SK-N-SH treated with all-trans-retinoic acid at 6 μM for 48 hours (cell line): ENCODE measurements around the gene POLR1D.

Experiments used
- ATAC-seq: fragments of 200-7000 bp; cut with Tn5 transposase; 3 replicates; pipeline ENCODE4 v1.9.1; 2020; ENCODE audit warnings: mild to moderate bottlenecking, moderate library complexity
- ARNTL ChIP-seq: fragments of 450-650 bp; formaldehyde crosslinking; IDR thresholded peaks from 2 replicates; pipeline ENCODE4 v1.5.0; 2020; ENCODE audit warnings: low read depth, mild to moderate bottlenecking, moderate library complexity, borderline replicate concordance
- CSDC2 ChIP-seq: fragments of 250-450 bp; sonication (Bioruptor Pico); IDR thresholded peaks from 2 replicates; pipeline ENCODE4 v1.5.0; 2020; ENCODE audit warnings: mild to moderate bottlenecking, moderate library complexity
- ESRRG ChIP-seq: fragments of 250-450 bp; sonication (Bioruptor Pico); IDR thresholded peaks from 2 replicates; pipeline ENCODE4 v1.6.1; 2021; ENCODE audit warnings: mild to moderate bottlenecking
- GLIS3 ChIP-seq: fragments of 250-450 bp; sonication (Bioruptor Pico); IDR thresholded peaks from 2 replicates; pipeline ENCODE4 v1.5.0; 2020; ENCODE audit warnings: mild to moderate bottlenecking, moderate library complexity
- ISL1 ChIP-seq: fragments of 250-450 bp; sonication (Bioruptor Pico); IDR thresholded peaks from 2 replicates; pipeline ENCODE4 v2.1.2; 2022; ENCODE audit warnings: mild to moderate bottlenecking, moderate library complexity
- OSR1 ChIP-seq: fragments of 250-450 bp; sonication (Bioruptor Pico); IDR thresholded peaks from 2 replicates; pipeline ENCODE4 v1.8.0; 2022; ENCODE audit warnings: moderate library complexity, mild to moderate bottlenecking, inconsistent platforms
- RARB ChIP-seq: fragments of 250-450 bp; sonication (Bioruptor Pico); IDR thresholded peaks from 2 replicates; pipeline ENCODE4 v1.8.0; 2021; ENCODE audit warnings: mild to moderate bottlenecking, moderate library complexity
- TCF4 ChIP-seq: fragments of 250-450 bp; sonication (Bioruptor Pico); IDR thresholded peaks from 2 replicates; pipeline ENCODE4 v1.8.0; 2021; ENCODE audit warnings: mild to moderate bottlenecking, moderate library complexity, borderline replicate concordance
- TOX ChIP-seq: fragments of 250-450 bp; sonication (Bioruptor Pico); IDR thresholded peaks from 2 replicates; pipeline ENCODE4 v1.8.0; 2021; ENCODE audit warnings: mild to moderate bottlenecking, moderate library complexity, borderline replicate concordance
- ZC3H10 ChIP-seq: fragments of 250-450 bp; sonication (Bioruptor Pico); IDR thresholded peaks from 2 replicates; pipeline ENCODE4 v1.5.1; 2021; ENCODE audit warnings: mild to moderate bottlenecking, moderate library complexity
- ZFP30 ChIP-seq: fragments of 450-650 bp; formaldehyde crosslinking; IDR thresholded peaks from 2 replicates; pipeline ENCODE4 v1.5.0; 2022; ENCODE audit warnings: mild to moderate bottlenecking, moderate library complexity
- ZNF565 ChIP-seq: fragments of 450-650 bp; formaldehyde crosslinking; conservative IDR thresholded peaks from 2 replicates; pipeline ENCODE4 v1.5.0; 2020; ENCODE audit warnings: low read depth, mild to moderate bottlenecking, moderate library complexity
- ZNF70 ChIP-seq: fragments of 450-650 bp; formaldehyde crosslinking; IDR thresholded peaks from 2 replicates; pipeline ENCODE4 v1.5.0; 2020; ENCODE audit warnings: mild to moderate bottlenecking, moderate library complexity
- TF ChIP-seq, protein P1 (sequence below): fragments of 250-450 bp; sonication (Bioruptor Pico); IDR thresholded peaks from 2 replicates; pipeline ENCODE4 v1.5.0; 2020; ENCODE audit warnings: mild to moderate bottlenecking, moderate library complexity
- TF ChIP-seq, protein P2 (sequence below): fragments of 250-450 bp; sonication (Bioruptor Pico); IDR thresholded peaks from 2 replicates; pipeline ENCODE4 v1.8.0; 2021; ENCODE audit warnings: low read depth, mild to moderate bottlenecking, moderate library complexity, borderline replicate concordance
- TF ChIP-seq, protein P3 (sequence below): fragments of 250-450 bp; sonication (Bioruptor Pico); IDR thresholded peaks from 2 replicates; pipeline ENCODE4 v1.5.1; 2020; ENCODE audit warnings: low read depth, mild to moderate bottlenecking, moderate library complexity
- TF ChIP-seq, protein P4 (sequence below): fragments of 250-450 bp; sonication (Bioruptor Pico); IDR thresholded peaks from 2 replicates; pipeline ENCODE4 v1.8.0; 2020; ENCODE audit warnings: mild to moderate bottlenecking, moderate library complexity, borderline replicate concordance

Gene POLR1D

DNA sequence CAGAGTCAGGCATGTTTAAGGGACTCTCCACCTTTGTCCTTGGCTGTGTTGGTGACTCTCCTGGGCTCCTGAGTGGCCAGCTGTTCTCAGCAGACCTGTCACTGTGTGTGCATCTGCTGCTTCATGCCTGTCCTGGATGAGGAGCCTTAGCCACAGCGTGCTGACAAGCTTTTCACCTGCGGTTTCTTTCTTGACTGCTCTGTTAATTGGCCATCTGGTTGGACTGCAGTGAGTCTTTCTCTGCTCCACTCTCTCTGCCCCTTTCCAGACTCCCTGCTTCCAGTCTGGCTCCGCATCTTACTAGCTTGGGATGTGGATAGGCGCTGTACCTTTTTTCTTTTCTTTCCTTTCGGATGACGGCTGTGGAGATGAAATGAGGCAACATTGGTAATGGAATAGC, 38.8 kb downstream of the POLR1D start:
- ATAC-seq = no peak

GRCh38 chr13:27661017-27661416, 39.3 kb downstream of the POLR1D start:
- ATAC-seq = no peak
- TF ChIP-seq ZC3H10 (CRISPR knock-in tag) = no peak
- TF ChIP-seq ZFP30 (CRISPR knock-in tag) = no peak
- TF ChIP-seq, all 23 proteins: peak for 0

More for the DNA sequence above, 38.8 kb downstream of the POLR1D start:
- no peak for TF ChIP-seq ESRRG
- TF ChIP-seq, all 23 proteins: peak for 0

DNA sequence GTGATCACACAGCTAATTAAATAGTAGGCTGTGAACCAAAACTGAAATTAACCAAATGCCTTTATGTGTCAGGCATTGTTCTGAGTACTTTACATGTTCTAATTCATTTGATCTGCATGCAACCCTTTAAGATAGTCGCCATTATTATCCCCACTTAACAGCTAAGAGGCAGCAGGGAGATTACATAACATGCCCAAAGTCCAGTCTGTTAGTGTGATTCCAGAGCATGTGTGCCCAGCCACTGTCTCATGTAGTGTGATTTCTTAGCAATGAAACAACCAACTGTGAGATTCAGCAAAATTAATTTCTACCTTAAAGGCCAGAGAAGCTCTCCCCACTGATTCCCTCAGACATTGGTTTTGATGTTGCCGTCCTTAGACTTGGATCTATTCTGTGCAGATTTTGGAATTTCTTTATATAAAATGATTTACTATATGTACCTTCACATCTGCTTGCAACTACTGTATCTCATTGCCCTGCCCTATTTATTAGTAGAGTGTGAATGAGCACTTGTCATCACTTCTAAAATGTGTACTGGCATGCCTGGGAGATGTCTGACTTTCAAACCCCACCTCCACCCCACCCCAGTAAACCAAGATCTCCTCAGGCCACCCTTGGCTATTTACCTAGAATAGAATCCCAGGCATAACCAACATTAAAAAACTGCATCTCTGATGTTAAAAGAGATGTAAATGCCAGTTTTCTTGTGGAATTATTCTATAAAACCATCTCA, 41.2 kb downstream of the POLR1D start:
- ATAC-seq = no peak
- TF ChIP-seq, protein P1, sequence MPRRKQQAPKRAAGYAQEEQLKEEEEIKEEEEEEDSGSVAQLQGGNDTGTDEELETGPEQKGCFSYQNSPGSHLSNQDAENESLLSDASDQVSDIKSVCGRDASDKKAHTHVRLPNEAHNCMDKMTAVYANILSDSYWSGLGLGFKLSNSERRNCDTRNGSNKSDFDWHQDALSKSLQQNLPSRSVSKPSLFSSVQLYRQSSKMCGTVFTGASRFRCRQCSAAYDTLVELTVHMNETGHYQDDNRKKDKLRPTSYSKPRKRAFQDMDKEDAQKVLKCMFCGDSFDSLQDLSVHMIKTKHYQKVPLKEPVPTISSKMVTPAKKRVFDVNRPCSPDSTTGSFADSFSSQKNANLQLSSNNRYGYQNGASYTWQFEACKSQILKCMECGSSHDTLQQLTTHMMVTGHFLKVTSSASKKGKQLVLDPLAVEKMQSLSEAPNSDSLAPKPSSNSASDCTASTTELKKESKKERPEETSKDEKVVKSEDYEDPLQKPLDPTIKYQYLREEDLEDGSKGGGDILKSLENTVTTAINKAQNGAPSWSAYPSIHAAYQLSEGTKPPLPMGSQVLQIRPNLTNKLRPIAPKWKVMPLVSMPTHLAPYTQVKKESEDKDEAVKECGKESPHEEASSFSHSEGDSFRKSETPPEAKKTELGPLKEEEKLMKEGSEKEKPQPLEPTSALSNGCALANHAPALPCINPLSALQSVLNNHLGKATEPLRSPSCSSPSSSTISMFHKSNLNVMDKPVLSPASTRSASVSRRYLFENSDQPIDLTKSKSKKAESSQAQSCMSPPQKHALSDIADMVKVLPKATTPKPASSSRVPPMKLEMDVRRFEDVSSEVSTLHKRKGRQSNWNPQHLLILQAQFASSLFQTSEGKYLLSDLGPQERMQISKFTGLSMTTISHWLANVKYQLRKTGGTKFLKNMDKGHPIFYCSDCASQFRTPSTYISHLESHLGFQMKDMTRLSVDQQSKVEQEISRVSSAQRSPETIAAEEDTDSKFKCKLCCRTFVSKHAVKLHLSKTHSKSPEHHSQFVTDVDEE = no peak
- TF ChIP-seq ARNTL = no peak
- no peak for TF ChIP-seq RARB (CRISPR knock-in tag)
- TF ChIP-seq CSDC2 (CRISPR knock-in tag) = no peak
- TF ChIP-seq ZC3H10 (CRISPR knock-in tag) = no peak
- TF ChIP-seq ZFP30 (CRISPR knock-in tag) = no peak
- TF ChIP-seq, protein P2, sequence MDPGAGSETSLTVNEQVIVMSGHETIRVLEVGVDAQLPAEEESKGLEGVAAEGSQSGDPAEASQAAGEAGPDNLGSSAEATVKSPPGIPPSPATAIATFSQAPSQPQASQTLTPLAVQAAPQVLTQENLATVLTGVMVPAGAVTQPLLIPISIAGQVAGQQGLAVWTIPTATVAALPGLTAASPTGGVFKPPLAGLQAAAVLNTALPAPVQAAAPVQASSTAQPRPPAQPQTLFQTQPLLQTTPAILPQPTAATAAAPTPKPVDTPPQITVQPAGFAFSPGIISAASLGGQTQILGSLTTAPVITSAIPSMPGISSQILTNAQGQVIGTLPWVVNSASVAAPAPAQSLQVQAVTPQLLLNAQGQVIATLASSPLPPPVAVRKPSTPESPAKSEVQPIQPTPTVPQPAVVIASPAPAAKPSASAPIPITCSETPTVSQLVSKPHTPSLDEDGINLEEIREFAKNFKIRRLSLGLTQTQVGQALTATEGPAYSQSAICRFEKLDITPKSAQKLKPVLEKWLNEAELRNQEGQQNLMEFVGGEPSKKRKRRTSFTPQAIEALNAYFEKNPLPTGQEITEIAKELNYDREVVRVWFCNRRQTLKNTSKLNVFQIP = no peak
- no peak for TF ChIP-seq ISL1 (CRISPR knock-in tag)
- no peak for TF ChIP-seq TCF4
- TF ChIP-seq ZNF565 (CRISPR knock-in tag) = no peak
- TF ChIP-seq TOX (CRISPR knock-in tag) = no peak
- TF ChIP-seq, protein P3, sequence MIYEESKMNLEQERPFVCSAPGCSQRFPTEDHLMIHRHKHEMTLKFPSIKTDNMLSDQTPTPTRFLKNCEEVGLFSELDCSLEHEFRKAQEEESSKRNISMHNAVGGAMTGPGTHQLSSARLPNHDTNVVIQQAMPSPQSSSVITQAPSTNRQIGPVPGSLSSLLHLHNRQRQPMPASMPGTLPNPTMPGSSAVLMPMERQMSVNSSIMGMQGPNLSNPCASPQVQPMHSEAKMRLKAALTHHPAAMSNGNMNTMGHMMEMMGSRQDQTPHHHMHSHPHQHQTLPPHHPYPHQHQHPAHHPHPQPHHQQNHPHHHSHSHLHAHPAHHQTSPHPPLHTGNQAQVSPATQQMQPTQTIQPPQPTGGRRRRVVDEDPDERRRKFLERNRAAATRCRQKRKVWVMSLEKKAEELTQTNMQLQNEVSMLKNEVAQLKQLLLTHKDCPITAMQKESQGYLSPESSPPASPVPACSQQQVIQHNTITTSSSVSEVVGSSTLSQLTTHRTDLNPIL = no peak
- no peak for TF ChIP-seq OSR1 (CRISPR knock-in tag)
- TF ChIP-seq GLIS3 (CRISPR knock-in tag) = no peak
- TF ChIP-seq ZNF70 (CRISPR knock-in tag) = no peak

DNA sequence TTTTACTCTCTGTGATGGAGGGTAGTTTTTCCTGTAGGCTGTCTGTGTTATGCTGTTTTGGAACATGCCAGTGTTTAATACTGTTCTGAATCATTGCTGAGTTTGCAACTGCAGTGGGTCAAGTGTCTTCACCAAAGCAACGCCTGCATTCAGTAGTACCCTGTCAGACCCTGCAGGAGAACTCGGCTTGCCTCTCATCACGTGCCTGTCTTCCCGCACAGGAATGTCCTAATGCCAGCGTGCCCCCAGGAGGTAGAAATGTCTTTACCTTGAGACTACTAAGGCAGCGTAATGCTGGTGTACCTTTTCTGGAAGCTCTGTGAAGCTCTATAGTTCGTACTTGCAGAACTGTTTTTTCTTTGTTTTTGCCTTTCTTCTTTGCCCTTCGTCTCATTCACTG, 42.3 kb downstream of the POLR1D start:
- ATAC-seq = no peak
- TF ChIP-seq TCF4 (no peak), ZNF70 (CRISPR knock-in tag) (no peak)

DNA sequence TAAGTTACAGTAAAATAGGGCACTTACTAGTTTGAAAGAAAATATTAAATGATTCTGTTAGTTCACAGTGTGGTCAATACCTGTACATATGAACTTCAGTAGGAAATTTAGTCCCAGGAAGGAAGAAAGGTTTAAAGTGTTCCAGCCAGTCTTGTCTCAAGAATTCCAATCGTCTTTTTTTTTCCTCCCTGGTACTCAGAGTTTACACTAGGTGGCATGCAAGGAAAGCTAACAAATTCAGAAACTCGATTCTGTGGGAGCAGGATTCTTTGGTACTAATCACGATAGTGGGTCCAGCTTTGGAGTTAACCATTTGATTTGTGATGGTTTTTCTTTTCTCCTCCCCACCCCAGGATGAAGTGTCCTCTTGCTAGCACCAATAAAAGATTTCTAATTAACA, 43.6 kb downstream of the POLR1D start:
- ATAC-seq = no peak
- TF ChIP-seq, protein P1 = no peak
- TF ChIP-seq, protein P4, sequence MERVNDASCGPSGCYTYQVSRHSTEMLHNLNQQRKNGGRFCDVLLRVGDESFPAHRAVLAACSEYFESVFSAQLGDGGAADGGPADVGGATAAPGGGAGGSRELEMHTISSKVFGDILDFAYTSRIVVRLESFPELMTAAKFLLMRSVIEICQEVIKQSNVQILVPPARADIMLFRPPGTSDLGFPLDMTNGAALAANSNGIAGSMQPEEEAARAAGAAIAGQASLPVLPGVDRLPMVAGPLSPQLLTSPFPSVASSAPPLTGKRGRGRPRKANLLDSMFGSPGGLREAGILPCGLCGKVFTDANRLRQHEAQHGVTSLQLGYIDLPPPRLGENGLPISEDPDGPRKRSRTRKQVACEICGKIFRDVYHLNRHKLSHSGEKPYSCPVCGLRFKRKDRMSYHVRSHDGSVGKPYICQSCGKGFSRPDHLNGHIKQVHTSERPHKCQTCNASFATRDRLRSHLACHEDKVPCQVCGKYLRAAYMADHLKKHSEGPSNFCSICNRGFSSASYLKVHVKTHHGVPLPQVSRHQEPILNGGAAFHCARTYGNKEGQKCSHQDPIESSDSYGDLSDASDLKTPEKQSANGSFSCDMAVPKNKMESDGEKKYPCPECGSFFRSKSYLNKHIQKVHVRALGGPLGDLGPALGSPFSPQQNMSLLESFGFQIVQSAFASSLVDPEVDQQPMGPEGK (CRISPR knock-in tag) = no peak
- TF ChIP-seq ZC3H10 (CRISPR knock-in tag) (no peak), ZFP30 (CRISPR knock-in tag) (no peak), RARB (CRISPR knock-in tag) (no peak)
- TF ChIP-seq, protein P3 = no peak
- TF ChIP-seq, protein P2 = no peak
